H9 (cell line): ENCODE measurements around the gene RPL12. TPM values are rescaled to one million over a fixed set of nuclear protein-coding genes. Genes with fewer than 3 reads are reported as not detected.

Experiments
- DNase-seq: peaks from one replicate; pipeline ENCODE4 v3.0.0-alpha.2; 2017
- H2AFZ ChIP-seq: one replicate; pipeline ENCODE4 v1.6.1; 2013; ENCODE audit warnings: mild to moderate bottlenecking, low read length, control low read depth, moderate library complexity
- H2AK5ac ChIP-seq: 2 replicates; pipeline ENCODE4 v1.6.1; 2013; ENCODE audit warnings: low read length, control low read depth, mixed read lengths; ENCODE audit not compliant: insufficient read length
- H2BK120ac ChIP-seq: one replicate; pipeline ENCODE4 v1.6.1; 2013; ENCODE audit warnings: low read depth, mild to moderate bottlenecking, low read length, control low read depth, inconsistent platforms; ENCODE audit not compliant: poor library complexity, severe bottlenecking
- H2BK12ac ChIP-seq: 2 replicates; pipeline ENCODE4 v1.6.1; 2013; ENCODE audit warnings: low read length, control low read depth, mixed read lengths, low read depth; ENCODE audit not compliant: insufficient read length
- H2BK15ac ChIP-seq: 2 replicates; pipeline ENCODE4 v1.6.1; 2013; ENCODE audit warnings: low read depth, low read length, control low read depth
- H2BK20ac ChIP-seq: one replicate; pipeline ENCODE4 v1.6.1; 2013; ENCODE audit warnings: low read depth, mild to moderate bottlenecking, low read length, control low read depth, inconsistent platforms; ENCODE audit not compliant: poor library complexity, severe bottlenecking
- H2BK5ac ChIP-seq: 2 replicates; pipeline ENCODE4 v1.6.1; 2013; ENCODE audit warnings: low read length, control low read depth, mixed read lengths; ENCODE audit not compliant: insufficient read length
- H3K14ac ChIP-seq: 2 replicates; pipeline ENCODE4 v1.6.1; 2013; ENCODE audit warnings: low read length, control low read depth; ENCODE audit not compliant: insufficient read depth
- H3K18ac ChIP-seq: 2 replicates; pipeline ENCODE4 v1.6.1; 2013; ENCODE audit warnings: low read depth, mild to moderate bottlenecking, mixed read lengths, low read length, control low read depth; ENCODE audit not compliant: insufficient read length
- H3K23ac ChIP-seq: 2 replicates; pipeline ENCODE4 v1.6.1; 2013; ENCODE audit warnings: low read length, control low read depth, mixed read lengths, low read depth; ENCODE audit not compliant: insufficient read length
- H3K23me2 ChIP-seq: 2 replicates; pipeline ENCODE4 v1.6.1; 2013; ENCODE audit warnings: low read depth, mild to moderate bottlenecking, mixed read lengths, low read length, control low read depth; ENCODE audit not compliant: insufficient read length, poor library complexity, severe bottlenecking
- H3K27ac ChIP-seq: 2 replicates; pipeline ENCODE4 v1.5.1; 2013; ENCODE audit warnings: low read length, control low read depth, mixed read lengths, low read depth; ENCODE audit not compliant: insufficient read length
- H3K27me3 ChIP-seq: 2 replicates; pipeline ENCODE4 v1.6.1; 2013; ENCODE audit warnings: low read length, control low read depth, inconsistent platforms; ENCODE audit not compliant: insufficient read depth
- H3K4ac ChIP-seq: 2 replicates; pipeline ENCODE4 v1.6.1; 2013; ENCODE audit warnings: low read depth, mild to moderate bottlenecking, control low read depth, inconsistent platforms, low read length, moderate library complexity
- H3K4me1 ChIP-seq: 2 replicates; pipeline ENCODE4 v1.6.1; 2013; ENCODE audit warnings: low read length, control low read depth, inconsistent platforms; ENCODE audit not compliant: insufficient read depth
- H3K4me2 ChIP-seq: 2 replicates; pipeline ENCODE4 v1.6.1; 2013; ENCODE audit warnings: low read length, control low read depth, mixed read lengths; ENCODE audit not compliant: insufficient read length, insufficient read depth
- H3K56ac ChIP-seq: 2 replicates; pipeline ENCODE4 v1.6.1; 2013; ENCODE audit warnings: low read depth, mild to moderate bottlenecking, mixed read lengths, low read length, control low read depth; ENCODE audit not compliant: insufficient read length
- H3K79me1 ChIP-seq: 2 replicates; pipeline ENCODE4 v1.6.1; 2013; ENCODE audit warnings: low read depth, mild to moderate bottlenecking, moderate library complexity, low read length, control low read depth, inconsistent platforms; ENCODE audit not compliant: insufficient read depth, poor library complexity, severe bottlenecking
- H3K79me2 ChIP-seq: 2 replicates; pipeline ENCODE4 v1.6.1; 2013; ENCODE audit warnings: low read length, control low read depth, inconsistent platforms; ENCODE audit not compliant: insufficient read depth
- H3K9ac ChIP-seq: 2 replicates; pipeline ENCODE4 v1.6.1; 2013; ENCODE audit warnings: low read length, control low read depth, mixed read lengths; ENCODE audit not compliant: insufficient read length; ENCODE audit errors: extremely low read depth
- H3K9me3 ChIP-seq: one replicate; pipeline ENCODE4 v1.6.1; 2013; ENCODE audit warnings: low read depth, low read length, inconsistent platforms; ENCODE audit not compliant: control insufficient read depth
- H3T11ph ChIP-seq: one replicate; pipeline ENCODE4 v1.6.1; 2013; ENCODE audit warnings: mild to moderate bottlenecking, low read length, control low read depth, inconsistent platforms
- H4K20me1 ChIP-seq: one replicate; pipeline ENCODE4 v1.6.1; 2013; ENCODE audit not compliant: control insufficient read depth, insufficient read length, insufficient read depth
- H4K5ac ChIP-seq: 2 replicates; pipeline ENCODE4 v1.6.1; 2013; ENCODE audit warnings: low read depth, mild to moderate bottlenecking, mixed read lengths, low read length, control low read depth; ENCODE audit not compliant: insufficient read length
- H4K8ac ChIP-seq: replicated peaks from 2 replicates; pipeline ENCODE4 v1.6.1; 2013; ENCODE audit warnings: low read length, control low read depth, mixed read lengths, low read depth; ENCODE audit not compliant: insufficient read length
- H4K91ac ChIP-seq: 2 replicates; pipeline ENCODE4 v1.6.1; 2013; ENCODE audit warnings: low read depth, mild to moderate bottlenecking, moderate library complexity, mixed read lengths, low read length, control low read depth; ENCODE audit not compliant: insufficient read length
- H3K27ac Mint-ChIP-seq, 3 experiments: 2 replicates in 2 of 3; 3 replicates in 1 of 3; pipeline ENCODE4 v1.8.0; 2020 to 2021; ENCODE audit warnings: mixed read lengths in 3 of 3, mild to moderate bottlenecking in 1 of 3, moderate library complexity in 1 of 3
- H3K27me3 Mint-ChIP-seq: 2 replicates; pipeline ENCODE4 v1.8.0; 2021; ENCODE audit warnings: low read depth, mild to moderate bottlenecking, moderate library complexity, mixed read lengths
- H3K36me3 Mint-ChIP-seq, 3 experiments: 2 replicates in 2 of 3; 3 replicates in 1 of 3; pipeline ENCODE4 v1.8.0; 2020 to 2021; ENCODE audit warnings: low read depth in 3 of 3, mixed read lengths in 3 of 3; ENCODE audit not compliant: insufficient read depth in 1 of 3
- H3K4me1 Mint-ChIP-seq, 2 experiments: 2 replicates each; pipeline ENCODE4 v1.8.0; 2020; ENCODE audit warnings: mixed read lengths in 2 of 2
- H3K4me3 Mint-ChIP-seq, 2 experiments: 2 replicates in 1 of 2; 3 replicates in 1 of 2; pipeline ENCODE4 v1.8.0; 2020 to 2021; ENCODE audit warnings: mild to moderate bottlenecking in 2 of 2, mixed read lengths in 2 of 2, moderate library complexity in 1 of 2
- H3K9me3 Mint-ChIP-seq, 2 experiments: 2 replicates in 1 of 2; 3 replicates in 1 of 2; pipeline ENCODE4 v1.8.0; 2020; ENCODE audit warnings: mild to moderate bottlenecking in 2 of 2, mixed read lengths in 2 of 2, moderate library complexity in 1 of 2
- CTCF ChIP-seq: fragments of 200-600 bp; sonication (generic); conservative IDR thresholded peaks from 3 replicates; pipeline ENCODE4 v1.8.0; 2021; ENCODE audit warnings: antibody characterized with exemption, mild to moderate bottlenecking
- WGBS: extraction: QIAGEN DNeasy Blood & Tissue Kit; methylation state at CpG from one replicate; pipeline ENCODE4 v1.1.7; 2013; ENCODE audit warnings: missing lambda C conversion rate, low lambda C conversion rate, mixed read lengths; ENCODE audit not compliant: insufficient read length; ENCODE audit errors: extremely low coverage; 5-methylcytosine and 5-hydroxymethylcytosine counted together
- total RNA-seq: library from RNA; stranded (reverse); gene quantifications from 2 replicates; pipeline ENCODE4 v1.2.1, GENCODE V29; 2021

The RPL12 gene
- total RNA-seq, 1 experiment from 2014 or later, result 1,710 TPM

- Histone ChIP-seq H3K4me2 (no peak overlapping the region), H3K27me3 (no peaks in the 10 kb centered on the region), H3K4ac (no peak overlapping the region), H2BK20ac (no peak overlapping the region), H4K91ac (no peak overlapping the region), H3K9ac (no peak overlapping the region), H3K27ac (no peak overlapping the region), H2BK5ac (no peak overlapping the region), H2BK15ac (no peak overlapping the region), H3K23me2 (peaks cover 6% of the 10 kb centered on the region), H4K8ac (no peak overlapping the region), H3K9me3 (no peaks in the 10 kb centered on the region), H2AK5ac (no peak overlapping the region), H2AFZ (no peak overlapping the region), H2BK120ac (no peak overlapping the region), H3K18ac (no peak overlapping the region), H3K79me2 (no peaks in the 10 kb centered on the region), H4K20me1 (no peaks in the 10 kb centered on the region), H3K23ac (no peak overlapping the region), H3K79me1 (no peaks in the 10 kb centered on the region), H3K4me1 (no peaks in the 10 kb centered on the region; the same call in 1 of the 2 replicates), H4K5ac (no peak overlapping the region), H3K56ac (no peak overlapping the region), H3K14ac (no peak overlapping the region), H3T11ph (no peak overlapping the region), H2BK12ac (no peak overlapping the region)
- Mint-ChIP-seq H3K36me3 (peaks cover 0 to 1% (median 0%) of the 10 kb centered on the region in 3 experiments; a peak in 1 of 7 replicates), H3K9me3 (no peaks in the 10 kb centered on the region), H3K4me1 (peaks cover 32 to 36% of the 10 kb centered on the region in 2 experiments), H3K27me3 (peaks cover 6% of the 10 kb centered on the region), H3K27ac (no peak overlapping the region), H3K4me3 (peak overlapping the region in 1 of 2 experiments; percentile 28; a peak in 1 of 5 replicates)
- no peak for DNase-seq
- no CpG with 5 or more reads among the region's 6 CpGs for WGBS
- no peak for TF ChIP-seq CTCF
These were observed 31.9 kb downstream of the RPL12 start for GRCh38 chr9:127419348-127419747.
